Fibroblast of lung (primary cell): ENCODE results near the gene GEN1.

ENCODE experiments used
- CTCF ChIP-seq, 2 donors: IDR thresholded peaks in 1 of 2; conservative IDR thresholded peaks in 1 of 2; 1 replicate in 1 of 2; 2 replicates in 1 of 2; pipeline ENCODE4 v1.5.1; 2011 to 2012; ENCODE audit warnings: low read length in 2 of 2, control low read depth in 1 of 2, inconsistent platforms in 1 of 2, low read depth in 1 of 2, mild to moderate bottlenecking in 1 of 2
- EZH2 ChIP-seq: IDR thresholded peaks from 2 replicates; pipeline ENCODE4 v1.5.1; 2012; ENCODE audit warnings: low read length, control low read depth, mild to moderate bottlenecking; ENCODE audit errors: missing control alignments

- no peak for TF ChIP-seq EZH2
- no peak for TF ChIP-seq CTCF (conservative IDR thresholded peaks at IDR 0.05 in 1 of 2, IDR thresholded peaks at IDR 0.05 in 1 of 2; ENCODE audit: low read depth in 1 of 2, low read length in 2 of 2)
Measured at GRCh38 chr2:17754773-17755425, 961 bp downstream of the GEN1 start.
